HG02642 (cell line): ENCODE results near the gene WNT5A.

ENCODE experiments used
- ATAC-seq: cut with Tn5 transposase; IDR thresholded peaks from one replicate; pipeline ENCODE4 v1.9.1; 2021; ENCODE audit warnings: mild to moderate bottlenecking; ENCODE audit not compliant: unreplicated experiment, poor library complexity

WNT5A gene

GRCh38 chr3:55454611-55455010 is 32.5 kb downstream of the WNT5A start:
- no peak for ATAC-seq

DNA sequence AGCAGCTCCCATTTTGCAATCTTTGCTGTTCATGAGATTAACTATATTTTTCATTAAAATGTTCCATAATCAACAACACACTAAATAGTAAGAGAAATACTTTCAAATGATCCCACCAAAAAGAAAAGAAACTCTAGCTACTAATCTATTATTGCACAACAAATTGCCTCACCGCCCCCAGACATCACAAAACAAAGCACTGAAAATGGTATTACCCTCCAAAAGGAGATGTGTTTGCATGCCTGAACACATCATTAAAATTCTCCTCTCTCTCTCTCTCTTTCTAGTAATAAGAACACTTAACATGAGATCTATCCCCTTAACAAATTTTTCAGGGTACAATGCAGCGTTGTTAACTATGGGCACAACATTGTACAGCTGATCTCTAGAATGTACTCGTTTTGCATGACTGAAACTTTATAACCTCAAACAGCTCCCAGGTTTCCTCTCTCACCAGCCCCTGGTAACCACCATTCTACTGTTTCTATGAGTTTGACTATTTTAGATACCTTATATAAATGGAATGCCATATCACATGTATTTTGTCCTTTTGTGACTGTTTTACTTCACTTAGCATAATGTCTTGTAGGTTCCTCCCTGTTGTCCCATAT is 33.1 kb downstream of the WNT5A start:
- no peak for ATAC-seq

DNA sequence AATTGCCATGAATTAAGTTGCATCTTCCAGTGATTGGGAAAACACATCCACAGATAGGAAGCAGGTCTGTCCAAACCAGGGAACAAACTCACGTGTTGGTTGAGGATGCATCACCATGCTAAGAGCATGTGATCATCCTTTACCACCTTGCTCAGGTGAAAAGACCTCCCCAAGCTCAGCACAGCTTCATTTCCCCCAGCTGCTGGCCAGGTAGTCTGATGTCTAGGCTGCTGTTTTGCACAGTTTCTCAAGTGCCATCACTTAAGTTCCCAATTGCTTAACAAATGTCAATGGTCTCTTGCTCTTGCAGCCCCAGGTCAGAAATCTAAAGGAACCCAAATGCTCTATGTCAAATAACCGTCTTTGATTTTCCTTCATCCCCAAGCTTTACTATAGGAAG is 34.2 kb downstream of the WNT5A start:
- no peak for ATAC-seq

DNA sequence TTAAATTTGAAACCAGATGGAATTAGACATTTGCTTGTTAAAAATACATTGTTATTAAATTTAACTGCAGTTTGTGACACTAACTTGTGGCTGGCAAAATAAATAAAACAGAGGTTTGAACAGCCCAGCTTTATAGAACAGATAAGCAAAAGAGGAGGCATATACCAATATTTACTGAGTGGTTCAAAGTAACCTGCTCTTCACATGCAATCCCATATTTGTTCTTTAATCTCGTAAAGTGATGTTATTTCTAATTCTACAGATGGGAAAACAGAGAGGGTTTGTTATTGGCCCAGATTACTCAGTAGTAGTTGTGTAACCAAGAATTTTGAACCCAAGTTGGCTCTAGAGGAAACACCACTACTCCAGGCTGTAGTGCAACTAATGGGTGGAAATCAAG is 37.6 kb downstream of the WNT5A start:
- no peak for ATAC-seq

DNA sequence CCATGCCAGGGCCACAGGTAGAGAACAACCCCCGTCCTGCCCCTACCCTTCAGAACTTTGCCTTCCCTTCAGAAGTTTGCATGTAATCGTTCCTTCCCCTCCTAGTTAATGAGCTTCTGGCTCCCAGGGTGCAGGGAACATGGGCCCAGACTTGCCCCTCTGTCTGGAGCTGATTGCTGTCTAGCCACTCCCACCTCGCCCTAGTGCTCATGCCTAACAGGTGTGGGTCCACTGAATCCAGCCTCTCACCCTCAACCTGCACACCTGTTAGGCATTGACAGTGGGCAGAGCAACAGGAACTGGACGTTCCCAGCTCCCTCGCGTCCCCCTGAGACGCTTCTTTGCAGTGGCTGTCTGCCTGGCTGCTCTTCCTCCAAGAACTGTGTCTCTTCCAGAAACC is 40.3 kb downstream of the WNT5A start:
- ATAC-seq: no peak

- no peak for ATAC-seq
Observed at GRCh38 chr3:55445551-55445950, 41.6 kb downstream of the WNT5A start.

DNA sequence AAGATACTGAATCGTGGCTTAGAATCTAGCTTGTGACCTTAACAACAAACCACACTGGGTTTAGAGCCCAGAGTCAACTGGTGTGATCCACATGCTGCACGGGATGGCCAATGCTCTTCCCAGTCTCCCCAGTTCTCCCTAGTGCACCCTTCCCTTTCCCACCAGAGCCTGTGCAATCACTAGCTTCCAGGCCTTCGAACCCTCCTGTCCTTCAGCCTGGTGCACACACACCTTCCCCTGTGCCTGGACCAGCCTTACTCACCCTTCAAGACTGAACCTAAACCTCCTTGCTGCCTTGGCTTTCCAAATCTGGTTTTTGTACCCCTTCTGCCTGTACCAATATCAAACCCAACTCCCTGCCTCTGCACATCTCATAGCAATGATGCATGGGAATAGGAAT is 43.8 kb downstream of the WNT5A start:
- no peak for ATAC-seq

GRCh38 chr3:55442861-55443260 is 44.2 kb downstream of the WNT5A start:
- no peak for ATAC-seq

GRCh38 chr3:55441499-55441898 is 45.6 kb downstream of the WNT5A start:
- no peak for ATAC-seq

- no peak for ATAC-seq
Observed at GRCh38 chr3:55440104-55440708, 46.9 kb downstream of the WNT5A start.

GRCh38 chr3:55439657-55440056 is 47.4 kb downstream of the WNT5A start:
- ATAC-seq: no peak

DNA sequence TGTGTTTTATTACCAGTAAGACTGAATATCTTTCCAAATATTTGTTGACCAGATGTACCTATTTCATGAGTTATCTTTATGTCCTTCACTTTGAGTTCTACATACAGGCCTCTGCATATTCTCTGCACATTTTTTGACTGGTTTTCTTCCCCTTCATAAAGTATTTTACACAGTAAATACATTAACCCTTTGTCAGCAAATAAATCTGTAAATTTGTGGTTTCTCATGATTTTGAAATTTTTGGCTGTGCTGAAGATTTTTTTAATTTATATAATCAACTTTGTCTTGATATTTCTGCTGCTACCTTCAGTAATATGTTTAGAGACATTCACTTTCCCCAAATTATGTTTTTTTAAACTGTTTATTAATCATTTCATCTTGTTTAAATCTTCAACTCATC is 50.5 kb downstream of the WNT5A start:
- no peak for ATAC-seq

- ATAC-seq: no peak
Observed at GRCh38 chr3:55435491-55435890, 51.6 kb downstream of the WNT5A start.

DNA sequence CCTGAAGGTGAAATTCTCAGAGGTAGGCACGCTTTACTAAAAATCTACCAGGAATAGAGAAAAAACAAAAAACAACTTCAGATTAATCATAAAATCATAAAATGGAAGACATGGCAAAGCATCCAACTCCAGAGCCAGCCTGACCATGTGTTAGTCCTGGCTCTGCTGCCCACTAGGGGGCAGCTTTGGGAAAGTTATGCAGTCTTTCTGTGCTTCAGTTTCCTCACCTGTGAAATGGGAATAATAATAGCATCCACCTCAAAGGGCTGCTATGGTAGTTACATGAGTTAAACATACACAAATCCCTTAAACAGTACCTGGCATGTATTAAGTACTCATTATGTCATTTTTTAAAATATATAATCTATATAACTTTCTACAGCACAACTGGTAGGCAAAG is 52.3 kb downstream of the WNT5A start:
- ATAC-seq: no peak

DNA sequence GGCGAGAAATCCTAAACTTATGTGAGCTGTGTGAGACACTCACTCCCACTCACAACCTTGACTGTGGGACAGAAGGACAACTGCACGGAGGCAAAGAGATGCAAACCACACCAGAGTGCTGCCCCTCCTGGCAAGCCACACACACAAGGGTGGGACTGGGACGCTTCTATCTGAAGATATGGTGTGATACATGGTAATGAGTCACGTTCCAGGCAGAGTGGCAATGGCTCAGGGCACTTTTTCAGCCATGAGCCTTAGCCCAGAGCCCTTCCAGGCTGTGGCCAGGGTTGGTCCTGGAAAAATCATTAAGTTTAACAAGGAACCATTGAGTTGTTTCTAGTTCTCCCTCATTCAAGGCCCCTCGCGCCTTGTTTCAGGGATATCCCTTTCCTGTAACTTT is 56.1 kb downstream of the WNT5A start:
- ATAC-seq: no peak

- no peak for ATAC-seq
Observed at GRCh38 chr3:55427739-55428138, 59.4 kb downstream of the WNT5A start.

DNA sequence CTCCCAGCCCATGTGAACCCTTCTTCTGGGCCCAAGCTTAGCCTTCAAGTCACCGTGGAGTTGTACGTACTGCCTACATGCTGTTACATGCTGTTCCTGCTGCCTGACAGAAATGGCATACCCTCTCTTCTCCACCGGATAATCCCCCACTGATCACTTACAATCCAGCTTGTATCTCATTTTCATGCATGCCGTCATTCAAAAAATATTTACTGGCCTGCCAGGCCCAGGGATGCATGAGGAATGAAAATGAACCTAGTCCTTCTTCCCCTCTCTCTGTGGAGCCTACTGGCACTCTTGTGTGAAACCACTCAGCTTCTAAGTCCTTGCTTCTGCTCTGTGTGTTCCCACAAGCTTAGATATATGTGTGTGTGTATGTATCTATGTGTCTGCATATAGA is 60.6 kb downstream of the WNT5A start:
- ATAC-seq: no peak

GRCh38 chr3:55423782-55424181 is 63.3 kb downstream of the WNT5A start:
- ATAC-seq: no peak

DNA sequence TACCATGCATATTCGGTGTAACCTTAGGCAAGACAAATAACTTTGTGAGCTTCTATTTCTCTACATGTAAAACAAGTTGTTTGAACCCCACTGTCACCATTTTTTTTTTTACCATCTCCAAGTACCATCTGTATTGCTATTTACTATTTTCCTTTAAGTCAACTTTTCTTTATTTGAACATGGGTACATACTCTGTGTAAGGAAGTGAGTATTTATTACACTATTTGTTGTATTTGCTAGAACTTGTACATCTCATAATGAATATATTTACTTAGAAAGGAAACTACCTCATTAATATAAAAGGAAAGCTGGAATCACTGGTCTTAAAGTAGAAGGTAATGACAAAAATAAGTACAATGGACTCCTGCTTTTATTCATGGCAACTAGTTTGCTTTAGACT is 69.9 kb downstream of the WNT5A start:
- ATAC-seq: no peak

DNA sequence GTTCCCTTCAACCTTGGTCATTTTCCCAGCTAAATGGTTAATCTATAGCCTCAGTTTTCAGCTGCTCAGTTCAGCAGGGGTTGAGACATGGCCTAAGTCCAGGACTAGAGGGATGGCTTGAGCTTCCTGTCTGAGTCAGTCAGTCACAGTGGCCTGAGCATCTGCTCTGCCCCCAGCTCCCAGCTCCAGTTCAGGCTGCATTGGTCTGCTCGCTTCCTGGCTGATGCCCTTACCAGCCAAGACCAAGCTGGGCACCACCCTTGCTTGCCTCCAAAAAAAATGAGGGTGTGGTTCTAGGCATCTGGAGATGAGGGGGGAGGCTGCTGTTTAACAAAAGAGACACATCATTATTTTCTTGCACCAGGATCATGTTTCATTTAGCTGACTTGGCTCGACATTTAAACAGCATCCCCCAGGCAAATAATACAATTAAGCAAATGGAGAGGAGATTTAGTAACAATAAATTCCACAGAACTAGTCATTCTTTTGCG is 70.7 kb downstream of the WNT5A start:
- no peak for ATAC-seq
